Upper lobe of right lung (tissue), 1 donor: ENCODE data around the gene LRRN3. TPM values are rescaled to one million over a fixed set of nuclear protein-coding genes. Genes with fewer than 3 reads are reported as not detected.

ENCODE experiments used
- ATAC-seq: fragments of 200-7000 bp; cut with Tn5 transposase; one replicate; pipeline ENCODE4 v1.9.1; 2020; ENCODE audit warnings: mild to moderate bottlenecking, moderate library complexity
- DNase-seq: peaks from one replicate; pipeline ENCODE4 v3.0.0-alpha.2; 2020
- H3K27ac ChIP-seq: fragments of 200-600 bp; one replicate; pipeline ENCODE4 v1.8.0; 2022
- H3K27me3 ChIP-seq: fragments of 200-600 bp; one replicate; pipeline ENCODE4 v1.8.0; 2022; ENCODE audit warnings: mild to moderate bottlenecking
- H3K36me3 ChIP-seq: fragments of 200-600 bp; one replicate; pipeline ENCODE4 v1.8.0; 2022
- H3K4me1 ChIP-seq: fragments of 200-600 bp; one replicate; pipeline ENCODE4 v1.8.0; 2022
- H3K4me3 ChIP-seq: fragments of 200-600 bp; one replicate; pipeline ENCODE4 v1.8.0; 2022; ENCODE audit warnings: mild to moderate bottlenecking
- H3K9me3 ChIP-seq: fragments of 200-600 bp; one replicate; pipeline ENCODE4 v1.8.0; 2022
- CTCF ChIP-seq: fragments of 200-600 bp; IDR thresholded peaks from one replicate; pipeline ENCODE4 v1.8.0; 2022; ENCODE audit warnings: antibody characterized with exemption
- intact Hi-C: fragments of 100-400 bp; cut with DNase I; formaldehyde crosslinking; loops from one replicate; pipeline ENCODE4 v1.11.0; 2022
- total RNA-seq: library from RNA; stranded (reverse); fragmentation: NEBNext Ultra II Directional; extraction: Animal tissue kit (Norgen Biotek cat#: 25700); gene quantifications from one replicate; pipeline ENCODE4 v1.2.1, GENCODE V29; 2021
- donor health status: DM: no; HTN: yes; CAD: no; lungs with severe emphysema.

The LRRN3 gene
- total RNA-seq, 1 donor from 2014 or later = 8.9 TPM

DNA sequence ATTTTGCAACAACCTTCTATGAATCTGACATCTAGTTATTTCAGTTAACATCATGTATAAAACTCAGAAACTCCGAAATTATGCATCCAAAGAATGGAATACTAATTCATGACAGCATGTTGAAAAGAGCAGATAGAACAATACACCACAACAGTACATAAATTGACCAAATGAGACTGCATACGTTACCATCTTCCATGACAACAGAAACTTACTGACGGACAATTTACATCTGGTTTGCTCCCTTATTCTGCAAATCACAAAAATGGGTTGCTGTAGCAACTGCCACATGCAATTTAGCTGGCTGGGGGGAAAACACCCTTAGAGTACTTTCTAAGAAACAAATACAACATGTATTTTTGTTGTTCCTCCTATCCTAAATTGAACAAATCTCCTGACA is 14.3 kb downstream of the LRRN3 start:
- no peaks in the 10 kb centered on the region for H3K27me3 ChIP-seq
- peaks cover 3% of the 10 kb centered on the region for H3K4me1 ChIP-seq
- H3K9me3 ChIP-seq = no peaks in the 10 kb centered on the region
- no peak for ATAC-seq
- no peak overlapping the region for H3K27ac ChIP-seq
- no peak for DNase-seq
- intact Hi-C loops = no loop called here
- TF ChIP-seq CTCF = no peak
- no peak overlapping the region for H3K4me3 ChIP-seq
- H3K36me3 ChIP-seq = no peaks in the 10 kb centered on the region

DNA sequence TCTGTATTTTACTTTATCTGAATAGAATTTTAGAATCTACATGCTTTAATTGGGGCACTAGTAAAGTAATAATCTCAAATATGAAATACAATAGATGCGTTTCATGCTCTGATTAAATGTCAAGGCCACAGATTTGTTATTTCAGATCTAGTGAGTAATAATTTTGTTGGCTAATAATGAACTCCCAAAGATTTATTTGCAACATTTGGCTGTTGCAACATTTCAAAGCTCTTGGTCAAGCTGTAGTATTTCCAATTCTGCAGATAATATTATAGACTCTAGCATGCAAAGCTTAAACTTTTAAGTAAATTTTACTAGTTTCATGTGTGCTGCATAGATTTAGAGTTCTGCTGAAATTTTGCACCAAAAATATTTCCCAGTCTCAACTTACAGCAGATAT is 16.7 kb downstream of the LRRN3 start:
- H3K36me3 ChIP-seq = no peaks in the 10 kb centered on the region

GRCh38 chr7:111108000-111108399 is 17.1 kb downstream of the LRRN3 start:
- Histone ChIP-seq H3K27me3 (no peaks in the 10 kb centered on the region), H3K27ac (no peak overlapping the region), H3K36me3 (no peaks in the 10 kb centered on the region), H3K9me3 (no peaks in the 10 kb centered on the region), H3K4me1 (peaks cover 3% of the 10 kb centered on the region), H3K4me3 (no peak overlapping the region)
- ATAC-seq = no peak
- intact Hi-C loops = no loop called here
- no peak for TF ChIP-seq CTCF
- DNase-seq = no peak

More for the DNA sequence above, 16.7 kb downstream of the LRRN3 start:
- peaks cover 3% of the 10 kb centered on the region for H3K4me1 ChIP-seq
- no peak for TF ChIP-seq CTCF
- intact Hi-C loops = no loop called here
- DNase-seq (no peak), ATAC-seq (no peak)
- no peak overlapping the region for H3K27ac ChIP-seq
- H3K4me3 ChIP-seq = no peak overlapping the region
- H3K9me3 ChIP-seq = no peaks in the 10 kb centered on the region
- no peaks in the 10 kb centered on the region for H3K27me3 ChIP-seq

DNA sequence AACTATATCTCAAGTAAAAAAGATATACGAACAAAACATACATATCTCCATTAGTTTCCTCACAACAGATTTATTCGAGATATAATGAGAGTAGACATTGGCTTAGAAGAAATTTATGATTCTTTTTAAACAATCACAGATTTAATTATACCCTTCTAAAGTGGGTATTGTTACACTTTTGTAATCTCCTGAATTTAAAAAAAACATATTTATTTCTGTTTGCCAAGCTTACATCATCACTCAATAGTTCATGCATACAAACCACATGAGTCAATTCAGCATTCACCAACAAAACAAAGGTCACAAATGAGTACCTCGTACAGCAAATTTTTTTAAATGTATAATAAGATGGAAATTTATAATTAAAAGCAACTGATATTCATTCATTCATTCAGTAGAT is 17.6 kb downstream of the LRRN3 start:
- intact Hi-C loops = no loop called here
- no peak for DNase-seq
- H3K4me1 ChIP-seq = peaks cover 8% of the 10 kb centered on the region
- no peak overlapping the region for H3K27ac ChIP-seq
- no peaks in the 10 kb centered on the region for H3K36me3 ChIP-seq
- no peaks in the 10 kb centered on the region for H3K27me3 ChIP-seq
- ATAC-seq = no peak
- H3K4me3 ChIP-seq = no peak overlapping the region
- no peak for TF ChIP-seq CTCF
- H3K9me3 ChIP-seq = no peaks in the 10 kb centered on the region

- no peaks in the 10 kb centered on the region for H3K36me3 ChIP-seq
- DNase-seq = no peak
- no peak overlapping the region for H3K4me3 ChIP-seq
- no peak for TF ChIP-seq CTCF
- H3K4me1 ChIP-seq = peaks cover 8% of the 10 kb centered on the region
- no peaks in the 10 kb centered on the region for H3K27me3 ChIP-seq
- H3K9me3 ChIP-seq = no peaks in the 10 kb centered on the region
- ATAC-seq = no peak
- intact Hi-C loops = no loop called here
- H3K27ac ChIP-seq = no peak overlapping the region
Measured at GRCh38 chr7:111112439-111112838, 21.5 kb downstream of the LRRN3 start.

GRCh38 chr7:111113263-111114017 is 22.5 kb downstream of the LRRN3 start:
- Histone ChIP-seq H3K9me3 (no peaks in the 10 kb centered on the region), H3K4me3 (no peak overlapping the region), H3K27me3 (no peaks in the 10 kb centered on the region), H3K27ac (no peak overlapping the region), H3K4me1 (peaks cover 8% of the 10 kb centered on the region), H3K36me3 (no peaks in the 10 kb centered on the region)
- DNase-seq = no peak
- ATAC-seq = no peak
- intact Hi-C loops = no loop called here
- TF ChIP-seq CTCF = no peak
